IPS-11a (cell line): ENCODE results near the gene NXPH3.

Source experiments
- H3K4me3 ChIP-seq: one replicate; pipeline ENCODE4 v1.5.1; 2013; ENCODE audit warnings: low read depth, low read length, control low read depth

The NXPH3 gene

GRCh38 chr17:49576088-49576916, 631 bp downstream of the NXPH3 start:
- peak overlapping the region; percentile 85 for H3K4me3 ChIP-seq

GRCh38 chr17:49576917-49577649, 1.4 kb downstream of the NXPH3 start:
- H3K4me3 ChIP-seq: peak overlapping the region; percentile 85

DNA sequence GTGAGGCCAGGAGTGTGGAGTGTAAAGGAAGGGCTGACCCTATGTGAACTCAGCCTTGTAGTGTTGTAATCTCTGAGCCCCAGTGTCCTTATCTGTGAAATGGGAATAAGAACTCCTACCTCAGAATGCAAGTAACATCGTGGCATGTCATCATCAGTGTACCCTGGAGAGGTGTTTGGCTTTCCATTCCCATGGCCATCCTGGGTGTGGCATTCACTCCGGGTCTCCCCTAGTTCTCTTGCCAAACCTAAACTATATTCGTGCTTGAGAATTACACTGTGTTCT, 1.9 kb downstream of the NXPH3 start:
- no peak overlapping the region for H3K4me3 ChIP-seq

GRCh38 chr17:49577963-49578362, 2.3 kb downstream of the NXPH3 start:
- H3K4me3 ChIP-seq: no peak overlapping the region

DNA sequence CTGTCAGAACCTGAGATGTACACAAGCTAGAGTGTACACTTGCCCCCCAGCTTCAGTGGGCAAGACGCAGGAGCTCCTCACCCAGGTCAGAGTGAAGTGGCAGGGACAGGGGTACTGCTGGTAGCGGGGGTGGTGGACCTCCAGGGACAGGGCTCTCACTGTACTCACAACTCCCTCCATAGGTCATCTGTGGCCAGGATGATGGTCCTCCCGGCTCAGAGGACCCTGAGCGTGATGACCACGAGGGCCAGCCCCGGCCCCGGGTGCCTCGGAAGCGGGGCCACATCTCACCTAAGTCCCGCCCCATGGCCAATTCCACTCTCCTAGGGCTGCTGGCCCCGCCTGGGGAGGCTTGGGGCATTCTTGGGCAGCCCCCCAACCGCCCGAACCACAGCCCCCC, 2.7 kb downstream of the NXPH3 start:
- no peak overlapping the region for H3K4me3 ChIP-seq

GRCh38 chr17:49578952-49579500, 3.4 kb downstream of the NXPH3 start:
- no peak overlapping the region for H3K4me3 ChIP-seq

GRCh38 chr17:49579522-49579921, 3.9 kb downstream of the NXPH3 start:
- no peak overlapping the region for H3K4me3 ChIP-seq

GRCh38 chr17:49580055-49580721, 4.5 kb downstream of the NXPH3 start:
- H3K4me3 ChIP-seq: no peak overlapping the region

DNA sequence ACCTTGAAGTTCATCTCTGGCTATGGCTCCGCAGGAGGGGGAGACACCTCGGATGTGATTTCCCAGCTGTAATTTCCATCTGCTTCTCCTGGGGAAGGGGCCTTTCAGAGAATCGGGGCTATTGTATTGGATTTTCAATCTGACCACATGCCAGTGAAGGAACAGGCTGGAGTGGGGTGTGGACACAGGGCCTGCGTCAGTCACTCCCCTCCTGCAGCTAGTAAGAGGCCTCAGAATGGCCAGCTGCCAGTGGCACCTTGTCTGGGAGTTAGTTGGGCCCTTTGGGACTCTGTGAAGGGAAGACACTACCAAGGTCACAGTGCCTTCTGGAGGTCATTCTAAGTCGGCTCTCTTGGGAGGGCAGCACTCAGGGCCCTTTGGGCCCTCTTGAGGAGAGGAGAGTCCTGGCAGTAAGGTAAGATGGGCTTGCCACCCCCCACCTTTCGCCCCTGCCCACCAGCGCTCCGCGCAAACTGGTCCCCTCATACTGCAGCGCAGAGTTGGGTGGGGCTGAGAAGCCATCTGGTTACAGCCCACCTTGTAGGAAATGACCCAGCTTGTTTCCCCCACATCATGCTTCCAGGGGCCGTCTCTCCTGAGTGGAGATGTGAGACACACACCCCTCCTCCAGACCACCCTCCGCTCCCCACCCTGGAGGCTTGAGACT, 5.4 kb downstream of the NXPH3 start:
- no peak overlapping the region for H3K4me3 ChIP-seq

DNA sequence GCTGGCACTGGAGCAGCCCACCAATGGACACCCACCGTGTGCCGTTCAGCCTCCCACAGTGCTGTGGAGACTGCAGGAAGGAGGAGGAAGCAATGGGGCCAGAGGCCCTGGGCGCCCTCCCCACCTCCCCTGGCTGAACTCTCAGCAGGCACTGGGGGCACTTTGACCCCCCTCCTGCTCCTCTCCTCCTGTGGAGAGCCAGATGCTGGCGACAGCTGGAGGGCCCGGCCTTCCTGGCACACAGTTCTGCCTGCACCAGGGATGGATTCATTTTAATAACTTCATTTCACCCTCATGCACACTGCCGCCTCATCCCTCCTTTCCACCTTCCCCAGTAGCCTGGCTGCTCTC, 6.0 kb downstream of the NXPH3 start:
- no peak overlapping the region for H3K4me3 ChIP-seq

GRCh38 chr17:49582055-49582722, 6.5 kb downstream of the NXPH3 start:
- no peak overlapping the region for H3K4me3 ChIP-seq

DNA sequence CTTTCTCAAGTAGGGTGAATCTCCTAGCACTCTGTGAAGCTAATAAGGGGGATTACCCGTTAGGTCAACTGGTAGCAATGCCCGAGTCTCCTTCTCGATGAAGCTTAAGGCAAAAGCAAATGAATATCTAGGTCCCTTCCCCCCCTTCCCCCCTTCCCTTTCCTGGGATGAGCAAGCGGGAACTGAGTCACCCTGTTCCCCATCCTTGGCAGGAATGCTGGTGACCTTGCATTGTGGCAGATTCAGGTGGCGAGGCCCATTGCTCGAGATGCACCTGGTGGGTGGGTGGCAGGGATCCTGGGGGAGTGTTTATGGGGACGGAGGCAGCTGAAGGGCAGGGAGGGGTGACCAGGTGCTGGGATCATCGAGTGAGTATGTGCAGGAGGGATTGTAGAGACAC, 7.1 kb downstream of the NXPH3 start:
- no peak overlapping the region for H3K4me3 ChIP-seq

- H3K4me3 ChIP-seq: no peak overlapping the region
These were observed 7.6 kb downstream of the NXPH3 start for GRCh38 chr17:49583226-49583625.

DNA sequence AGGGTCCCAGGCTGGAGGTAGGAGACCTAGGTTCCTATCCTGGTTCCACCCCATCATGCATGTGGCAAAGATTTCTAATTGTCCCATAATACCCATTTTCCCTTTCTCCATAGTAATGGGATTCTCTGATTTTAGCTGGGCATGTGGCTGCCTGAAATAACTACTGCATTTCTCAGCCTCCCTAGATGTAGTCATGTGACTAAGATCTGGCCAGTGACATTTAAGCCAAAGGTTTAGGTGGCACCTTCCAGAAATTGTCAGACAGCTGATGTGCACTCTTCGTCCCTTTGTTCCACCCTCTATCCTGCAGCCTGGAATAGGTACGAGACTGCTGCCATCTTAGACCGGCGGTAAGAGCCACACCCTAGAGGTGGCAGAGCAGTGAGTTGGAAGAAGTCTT, 8.2 kb downstream of the NXPH3 start:
- H3K4me3 ChIP-seq: no peak overlapping the region

- no peak overlapping the region for H3K4me3 ChIP-seq
These were observed 9.9 kb downstream of the NXPH3 start for GRCh38 chr17:49585422-49586027.

- H3K4me3 ChIP-seq: no peak overlapping the region
These were observed 11.8 kb downstream of the NXPH3 start for GRCh38 chr17:49587366-49588073.

- no peak overlapping the region for H3K4me3 ChIP-seq
These were observed 12.6 kb downstream of the NXPH3 start for GRCh38 chr17:49588312-49588711.

DNA sequence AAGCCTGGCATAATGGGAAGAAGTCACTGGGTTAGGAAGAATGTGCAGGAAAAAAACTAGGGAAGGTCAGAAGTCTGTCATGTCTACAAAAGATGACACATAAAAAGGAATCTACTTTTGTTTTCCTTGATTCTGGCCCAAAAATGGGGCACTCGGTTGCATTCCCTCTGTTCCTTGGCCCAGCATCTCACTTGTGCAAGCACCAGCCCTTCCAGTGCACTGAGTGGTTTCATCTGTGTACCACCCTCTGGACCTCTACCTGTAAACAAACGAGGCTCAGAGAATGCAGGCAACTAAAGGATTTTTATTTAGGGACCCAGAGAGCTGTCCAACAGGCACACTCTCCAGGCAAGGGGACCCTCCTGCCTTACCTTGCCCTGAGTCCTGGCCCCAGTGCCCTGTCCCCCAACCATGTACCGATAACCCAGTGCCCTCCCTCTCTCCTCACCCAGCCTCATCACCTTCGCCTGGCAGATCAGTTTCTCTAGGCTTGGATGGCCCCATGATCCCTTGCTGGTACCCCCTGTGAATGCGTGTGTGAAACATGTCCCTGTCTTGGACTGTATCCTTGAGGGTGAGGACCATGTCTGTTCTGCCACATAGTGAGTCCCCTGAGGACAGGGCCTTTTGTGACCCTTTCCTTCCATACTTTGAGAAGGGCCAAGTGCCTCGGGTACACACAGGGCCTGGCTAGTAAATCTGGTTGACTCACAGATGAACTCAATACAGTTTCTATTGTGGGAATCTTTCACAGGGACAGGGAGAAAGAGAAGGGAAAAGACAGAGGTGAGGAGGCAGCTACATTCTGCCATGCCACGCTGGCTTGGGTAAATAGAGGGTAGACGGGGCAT, 13.3 kb downstream of the NXPH3 start:
- H3K4me3 ChIP-seq: no peak overlapping the region

GRCh38 chr17:49589577-49589927, 13.9 kb downstream of the NXPH3 start:
- H3K4me3 ChIP-seq: no peak overlapping the region
